Stimulated activated CD4-positive, alpha-beta T cell treated with anti-CD3 and anti-CD28 coated beads, Interleukin-4, amount 100 ng/mL, for 24 hours (primary cell): ENCODE measurements around the gene EMP2.
"Not testable (repeated sequence)": the region's sequence is repeated elsewhere in the genome, so short reads cannot be mapped to it uniquely, and the experiment has no call there.

Experiments
- DNase-seq: peaks from one replicate; pipeline ENCODE4 v3.0.0-alpha.2; 2020

The EMP2 gene, protein sequence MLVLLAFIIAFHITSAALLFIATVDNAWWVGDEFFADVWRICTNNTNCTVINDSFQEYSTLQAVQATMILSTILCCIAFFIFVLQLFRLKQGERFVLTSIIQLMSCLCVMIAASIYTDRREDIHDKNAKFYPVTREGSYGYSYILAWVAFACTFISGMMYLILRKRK

DNA sequence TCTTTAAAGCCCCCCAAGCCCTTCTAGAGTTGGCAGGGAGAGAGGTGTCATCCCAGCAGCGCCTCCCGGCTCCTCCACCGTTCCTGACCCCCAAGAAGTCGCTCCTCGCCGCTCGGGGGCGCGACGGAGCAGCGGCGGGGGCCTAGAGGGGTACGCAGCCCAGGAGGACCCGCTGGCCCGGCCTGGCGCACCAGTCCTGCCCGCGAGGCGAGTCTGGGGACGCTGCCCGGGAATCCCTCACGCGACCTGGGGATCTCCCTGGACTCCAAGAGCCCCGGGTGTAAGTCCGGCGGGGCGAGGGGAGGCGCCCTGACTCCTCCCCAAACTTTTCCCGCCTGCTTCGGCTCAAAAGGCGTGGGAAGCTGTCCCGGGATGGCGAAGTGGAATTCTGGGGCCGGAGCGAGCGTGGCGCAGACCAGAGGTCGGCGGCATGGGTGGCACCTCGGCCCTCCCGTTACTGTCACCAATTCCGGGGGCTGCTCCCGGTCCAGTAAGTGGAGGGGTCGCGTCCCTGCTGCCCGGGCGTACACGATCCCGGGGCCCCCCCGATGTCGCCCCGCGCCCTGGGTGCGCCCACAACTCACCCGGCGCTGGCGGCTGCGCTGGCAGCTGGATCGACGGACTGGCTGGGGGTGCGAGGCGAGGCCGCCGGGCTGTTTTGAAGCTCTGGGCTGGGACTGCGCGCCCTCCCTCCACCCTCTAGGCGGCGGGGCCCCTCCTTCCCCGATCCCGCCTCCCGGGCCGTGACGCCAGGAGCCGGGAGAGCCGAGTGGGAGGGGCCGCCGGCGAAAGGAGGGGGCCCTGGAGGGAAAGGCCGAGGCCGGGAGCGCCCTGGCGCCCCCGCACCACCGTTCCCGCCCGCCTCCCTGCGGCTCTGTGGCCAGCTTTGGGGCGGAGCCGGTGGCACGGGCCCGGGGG, at the start of gene EMP2:
TSS of gene EMP2 (minus strand) at position 634 of the 918 bp plus-strand sequence. CDS start 32,981 bp downstream, outside the sequence.
- no peak for DNase-seq

DNA sequence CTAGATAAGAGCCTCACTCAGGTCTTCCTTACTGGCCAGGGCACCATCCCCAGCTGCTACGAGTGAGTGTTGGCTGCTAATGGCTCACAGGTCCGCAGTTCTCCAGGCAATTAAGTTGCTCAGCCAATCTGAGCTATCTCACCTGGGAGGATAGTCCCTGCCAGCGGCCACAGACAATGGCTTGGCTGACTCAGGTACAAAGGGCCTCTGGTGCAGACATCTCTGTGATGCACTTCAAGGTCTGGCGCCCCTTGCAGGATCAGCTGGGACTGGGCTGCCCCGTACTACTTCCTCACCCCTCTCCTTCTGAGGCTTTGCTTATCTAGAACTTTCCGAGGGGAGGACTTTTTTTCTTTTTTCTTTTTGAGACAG, 49.2 kb upstream of the EMP2 start:
- DNase-seq: no peak

DNA sequence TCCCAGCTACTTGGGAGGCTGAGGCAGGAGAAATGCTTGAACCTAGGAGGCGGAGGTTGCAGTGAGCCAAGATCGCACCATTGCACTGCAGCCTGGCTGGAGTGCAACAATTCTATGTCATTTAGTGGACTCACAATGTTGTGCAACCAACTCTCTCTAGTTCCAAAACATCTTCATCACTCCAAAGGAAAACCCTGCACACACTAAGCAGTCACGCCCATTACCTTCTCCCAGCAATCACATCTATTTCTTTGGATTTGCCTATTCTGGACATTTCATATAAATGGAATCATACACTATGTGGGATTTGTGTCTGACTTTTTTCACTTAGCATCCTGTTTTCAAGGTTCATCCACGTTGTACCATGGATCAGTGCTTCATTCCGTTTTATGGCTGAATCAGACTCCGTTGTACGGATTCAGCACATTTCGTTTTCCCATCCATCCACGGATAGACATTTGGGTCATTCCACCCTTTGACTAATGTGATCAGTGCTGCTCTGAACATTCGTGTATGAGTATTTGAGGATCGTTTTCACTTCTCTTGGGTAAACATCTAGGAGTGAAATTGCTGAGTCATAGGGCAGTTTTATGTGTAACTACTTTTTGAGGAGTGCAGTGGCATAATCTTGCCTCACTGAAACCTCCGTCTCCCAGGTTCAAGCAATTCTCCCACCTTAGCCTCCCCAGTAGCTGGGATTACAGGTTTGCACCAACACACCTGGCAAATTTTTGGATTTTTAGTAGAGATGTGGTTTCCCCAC, 45.4 kb upstream of the EMP2 start:
- no peak for DNase-seq

DNA sequence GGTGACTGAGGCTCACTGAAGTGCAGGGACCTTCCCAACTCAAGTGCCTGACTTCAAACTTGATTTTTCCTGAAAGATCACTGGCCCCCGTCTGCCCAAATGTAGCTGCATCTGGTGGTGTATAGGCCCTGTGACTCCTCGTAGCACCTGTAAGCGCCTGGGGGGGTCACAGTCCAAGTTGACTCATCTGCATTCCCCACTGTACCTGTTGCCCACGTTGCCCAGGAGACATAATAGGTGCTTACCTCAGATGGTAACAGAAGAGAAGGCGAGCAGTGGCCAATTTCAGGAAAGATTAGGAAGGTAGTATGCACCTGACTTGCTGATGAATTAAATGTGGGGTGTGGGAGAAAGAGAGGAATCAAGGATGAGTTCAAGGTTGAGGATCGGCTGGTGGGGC, 44.1 kb upstream of the EMP2 start:
- DNase-seq: no peak

DNA sequence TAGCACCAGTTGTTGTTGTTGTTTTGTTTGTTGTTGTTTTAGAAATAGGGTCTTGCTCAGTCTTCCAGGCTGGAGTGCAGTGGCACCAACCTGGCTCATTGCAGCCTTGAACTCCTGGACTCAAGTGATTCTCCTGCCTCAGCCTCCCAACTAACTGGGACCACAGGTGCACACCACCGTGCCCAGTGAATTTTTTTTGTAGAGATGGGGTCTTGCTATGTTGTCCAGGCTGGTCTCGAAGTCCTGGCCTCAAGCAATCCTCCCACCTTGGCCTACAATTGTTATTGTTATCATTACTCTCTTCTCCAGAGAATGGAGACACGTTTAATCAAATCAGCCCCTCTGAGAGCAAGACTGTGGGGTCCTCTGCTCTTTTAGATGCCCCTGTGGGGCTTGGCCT, 42.7 kb upstream of the EMP2 start:
- no peak for DNase-seq

DNA sequence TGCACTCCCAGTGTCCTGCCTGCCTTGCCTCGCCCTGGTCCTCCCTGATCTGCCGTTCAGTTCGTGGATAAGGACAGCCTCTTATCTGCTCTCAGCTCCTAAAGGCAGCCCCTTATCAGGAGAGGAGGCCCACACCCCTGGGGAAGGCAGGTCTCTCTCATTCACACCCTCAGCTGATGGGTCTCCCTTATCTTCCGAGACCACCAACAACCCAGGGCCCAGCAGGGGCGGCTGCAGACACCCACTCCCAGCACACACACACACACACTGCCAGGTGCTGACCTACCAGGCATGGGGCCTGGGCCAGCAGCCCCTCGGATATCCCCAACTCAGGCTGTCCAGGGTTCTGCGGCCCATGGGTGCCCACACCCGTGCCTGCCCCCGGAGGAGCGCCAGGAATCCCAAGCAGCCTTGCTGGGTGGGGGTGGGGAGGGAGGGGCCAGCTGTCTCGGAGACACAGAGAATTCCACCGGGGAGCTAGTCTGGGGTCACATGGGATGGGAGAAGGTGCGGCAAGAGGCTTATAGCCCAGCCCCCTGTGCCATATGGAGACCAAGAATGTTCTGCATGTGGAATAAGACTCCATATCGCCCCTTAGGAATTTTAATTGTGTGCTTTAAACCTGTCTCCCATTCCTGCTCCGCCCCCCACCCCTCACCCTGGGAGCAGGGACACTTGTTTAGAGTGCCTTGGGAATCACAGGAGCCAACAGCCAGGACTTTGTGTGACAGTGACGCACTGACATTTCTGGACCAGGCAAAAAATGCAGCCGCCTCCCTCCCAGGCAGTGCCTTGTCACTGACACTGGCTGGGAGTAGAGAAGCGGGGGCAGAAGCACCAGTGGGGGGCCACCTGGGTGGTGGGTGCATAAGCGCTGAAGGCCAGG, 41.9 kb upstream of the EMP2 start:
- no peak for DNase-seq

DNA sequence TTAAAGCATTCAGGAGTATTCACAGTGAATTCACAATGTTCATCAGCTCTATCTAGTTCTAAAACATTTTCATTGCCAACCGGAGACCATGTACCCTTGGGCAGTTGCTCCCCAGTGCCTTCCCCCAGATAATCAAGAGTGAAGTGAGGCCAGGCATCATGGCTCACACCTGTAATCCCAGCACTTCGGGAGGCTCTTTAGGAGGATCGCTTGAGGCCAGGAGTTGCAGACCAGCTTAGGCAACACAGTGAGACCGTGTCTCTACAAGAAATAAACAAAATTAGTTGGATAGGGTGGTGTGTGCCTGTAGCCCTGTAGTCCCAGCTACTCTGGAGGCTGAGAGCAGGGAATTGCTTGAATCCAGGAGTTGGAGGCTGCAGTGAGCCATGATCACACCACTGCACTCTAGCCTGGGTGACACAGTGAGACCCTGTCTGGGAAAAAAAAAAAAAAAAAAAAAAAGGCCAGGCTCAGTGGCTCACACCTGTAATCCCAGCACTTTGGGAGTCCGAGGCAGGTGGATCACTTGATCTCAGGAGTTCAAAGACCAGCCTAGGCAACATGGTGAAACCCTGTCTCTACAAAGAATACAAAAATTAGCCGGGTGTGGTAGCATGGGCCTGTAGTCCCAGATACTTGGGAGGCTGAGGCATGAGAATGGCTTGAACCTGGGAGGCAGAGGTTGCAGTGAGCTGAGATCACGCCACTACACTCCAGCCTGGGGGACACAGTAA, 41.0 kb upstream of the EMP2 start:
- DNase-seq: not testable (repeated sequence)

DNA sequence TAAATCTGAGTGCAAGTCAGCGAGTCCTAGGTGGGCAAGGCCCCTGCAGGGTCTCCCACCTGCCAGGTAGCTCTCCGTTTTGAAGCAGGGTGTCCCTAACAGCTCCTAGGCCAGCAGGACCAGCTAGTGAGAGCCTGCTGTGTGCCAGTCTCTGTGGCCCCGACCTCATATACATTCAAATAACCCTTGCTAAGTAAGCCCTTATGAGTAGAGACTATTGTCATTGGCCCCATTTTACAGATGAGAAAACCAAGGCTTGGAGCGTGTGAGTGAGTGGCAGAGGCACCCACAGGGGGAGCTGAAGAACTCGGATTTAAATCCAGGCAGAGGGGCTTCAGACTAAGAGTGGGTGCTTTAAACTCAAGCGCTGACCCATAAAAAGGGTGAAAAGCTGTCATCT, 39.7 kb upstream of the EMP2 start:
- DNase-seq: no peak

DNA sequence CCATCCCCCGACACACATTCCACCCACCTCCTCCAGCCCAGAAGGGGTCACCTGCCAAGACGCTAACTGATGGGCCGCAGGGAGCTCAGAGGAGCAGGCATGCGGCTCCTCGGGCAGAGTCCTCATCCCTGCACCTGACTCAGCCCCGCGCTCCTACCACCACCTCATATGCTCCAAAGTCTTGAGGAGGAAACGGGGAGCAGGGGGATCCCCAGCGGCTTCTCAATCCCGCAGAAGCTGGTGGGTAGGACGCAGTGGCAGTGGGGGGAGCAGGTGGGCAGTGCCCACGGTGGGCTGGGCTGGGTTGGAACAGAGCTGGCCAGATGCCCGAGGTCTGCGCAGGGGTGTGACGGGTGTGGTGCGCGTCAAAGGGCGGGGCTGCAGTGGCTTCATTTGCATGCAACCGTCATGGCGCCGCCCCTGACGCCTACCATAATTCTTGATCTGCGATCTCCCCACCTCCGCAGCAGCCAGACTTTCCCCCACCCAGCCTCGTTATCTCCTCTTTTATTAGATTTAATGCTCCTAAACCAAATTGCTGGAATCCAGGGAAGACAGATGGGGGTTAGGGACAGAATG, 39.0 kb upstream of the EMP2 start:
- DNase-seq: no peak

DNA sequence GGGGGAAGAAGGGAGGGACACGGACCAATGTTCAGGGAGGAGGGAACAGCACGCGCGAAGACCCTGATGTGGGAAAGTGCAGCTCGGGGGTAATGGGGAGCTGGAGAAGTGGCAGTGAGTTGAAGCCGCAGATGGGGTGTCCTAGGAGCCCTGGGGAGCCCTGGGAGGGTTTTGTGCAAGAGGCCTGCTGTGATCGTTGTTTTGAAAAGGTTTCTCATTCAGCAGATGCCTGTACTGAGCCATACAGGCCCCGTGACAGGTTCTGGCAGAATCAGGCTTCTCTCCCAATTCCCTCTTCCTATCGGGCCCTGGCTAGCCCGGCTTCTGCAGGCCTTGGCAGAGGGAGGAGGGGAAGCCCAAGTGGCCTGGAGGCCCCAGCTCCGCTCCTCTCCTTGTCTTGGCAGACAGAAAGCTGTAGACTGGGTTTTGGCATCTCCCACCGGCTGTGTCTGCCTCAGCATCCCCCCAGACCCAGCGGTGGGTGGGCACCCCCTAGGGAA, 38.4 kb upstream of the EMP2 start:
- no peak for DNase-seq

DNA sequence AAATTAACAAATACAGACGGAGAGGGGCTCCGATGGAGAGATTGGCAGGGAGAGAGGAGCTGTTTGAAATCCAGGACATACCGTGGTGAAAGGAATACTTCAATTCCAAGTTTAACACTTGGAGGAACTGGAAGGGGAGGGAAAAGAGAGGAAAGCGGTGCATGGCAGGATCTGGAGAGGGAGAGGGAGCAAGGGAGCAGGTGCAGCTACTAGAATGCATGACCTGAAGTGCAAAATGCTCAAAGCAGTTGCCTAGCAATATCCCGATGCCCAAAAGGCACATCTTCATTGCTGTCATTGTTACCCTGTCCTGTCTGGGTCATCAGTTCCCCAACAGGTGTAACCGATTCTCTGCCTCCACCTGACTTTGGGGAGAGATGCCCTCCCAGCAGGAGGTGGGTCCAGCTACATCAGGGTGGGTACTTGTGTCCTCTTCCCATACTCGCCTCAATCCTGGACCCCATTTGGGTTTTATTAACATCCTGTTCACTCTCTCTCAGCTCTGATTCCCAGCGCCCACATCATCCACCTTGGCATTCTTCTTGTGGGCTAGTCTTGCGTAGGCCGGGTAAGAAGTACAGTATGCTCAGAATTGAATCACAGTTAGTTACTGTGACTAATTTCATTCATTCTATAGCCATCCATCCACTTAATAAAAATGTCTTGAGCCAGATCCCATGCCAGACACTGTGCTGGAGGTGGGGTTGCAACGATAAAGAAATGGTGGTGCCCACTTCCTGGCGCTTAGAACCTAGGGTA, 37.4 kb upstream of the EMP2 start:
- no peak for DNase-seq

DNA sequence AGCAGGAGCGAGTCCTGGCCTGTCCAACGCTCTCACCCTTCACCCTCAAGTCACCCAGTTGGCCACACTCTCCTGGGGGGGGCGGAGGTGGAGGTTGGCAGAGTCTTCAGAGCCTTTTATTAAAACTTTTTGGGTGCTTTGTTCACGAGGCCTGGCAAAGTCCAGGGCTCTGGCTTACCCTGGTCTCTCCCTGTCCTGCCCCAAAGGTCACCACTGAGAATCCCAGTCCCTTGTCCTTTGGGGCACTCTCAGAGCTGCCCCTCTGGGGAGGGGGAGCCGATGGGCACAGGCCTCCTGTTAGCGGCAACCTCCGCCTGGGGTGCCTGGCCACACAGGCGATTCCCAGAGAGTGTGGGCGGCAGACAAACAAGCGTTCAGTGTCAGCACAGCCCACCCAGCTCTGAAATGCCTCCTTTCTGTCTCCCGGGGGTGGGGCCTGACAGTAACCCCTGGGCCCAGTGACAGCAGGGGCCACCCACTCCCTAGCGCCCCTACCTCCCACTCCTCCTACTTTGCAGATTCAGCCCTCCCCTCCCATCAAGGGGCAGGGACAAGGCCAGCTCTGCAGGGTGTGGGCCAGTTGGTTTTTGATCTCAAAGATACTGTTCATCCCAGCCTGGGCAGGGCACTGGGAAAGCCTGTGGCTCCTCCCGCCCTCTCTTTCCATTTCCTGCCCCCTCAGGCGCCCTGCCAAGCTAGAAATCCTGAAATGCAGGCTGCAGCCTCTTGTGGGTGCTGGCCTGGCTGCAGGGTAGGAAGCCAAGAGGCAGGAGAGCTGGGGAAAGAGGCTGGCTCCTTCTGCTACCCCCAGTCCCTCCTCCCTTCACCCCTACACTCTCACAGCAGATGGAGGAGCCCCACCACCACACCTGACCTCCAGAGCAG, 36.6 kb upstream of the EMP2 start:
- DNase-seq: no peak

DNA sequence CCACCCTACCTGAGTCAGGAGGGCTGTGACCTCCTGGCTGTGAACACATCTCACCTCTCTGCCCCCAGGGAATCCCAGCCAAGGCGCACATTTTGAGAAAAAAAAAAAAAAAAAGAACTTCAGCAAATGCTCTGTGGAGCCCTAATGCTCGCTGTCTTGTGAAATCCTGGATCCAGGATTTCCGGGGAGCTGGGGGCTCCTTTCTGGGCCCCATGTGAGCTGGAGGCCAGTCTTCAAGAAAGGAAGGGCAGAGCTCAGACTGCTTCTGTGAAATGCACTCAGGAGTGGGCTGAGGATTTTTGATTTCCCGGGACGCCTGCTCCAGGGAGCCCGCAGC, 36.0 kb upstream of the EMP2 start:
- no peak for DNase-seq

DNA sequence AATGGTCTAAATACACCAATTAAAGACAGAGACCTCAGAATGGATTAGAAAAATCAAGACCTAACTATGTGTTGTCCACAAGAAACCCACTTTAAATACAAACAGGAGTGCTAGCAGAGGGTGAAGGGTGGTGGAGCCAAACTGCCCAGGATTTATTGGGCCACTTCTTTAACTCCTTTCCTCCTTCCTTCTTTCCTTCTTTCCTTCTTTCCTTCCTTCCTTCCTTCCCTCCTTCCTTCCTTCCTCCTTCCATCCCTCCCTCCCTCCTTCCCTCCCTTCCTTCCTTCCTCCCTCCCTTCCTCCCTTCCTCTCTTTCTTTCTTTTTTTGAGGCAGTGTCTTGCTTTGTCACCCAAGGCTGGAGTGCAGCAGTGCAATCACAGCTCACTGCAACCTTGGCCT, 34.3 kb upstream of the EMP2 start:
- no peak for DNase-seq

DNA sequence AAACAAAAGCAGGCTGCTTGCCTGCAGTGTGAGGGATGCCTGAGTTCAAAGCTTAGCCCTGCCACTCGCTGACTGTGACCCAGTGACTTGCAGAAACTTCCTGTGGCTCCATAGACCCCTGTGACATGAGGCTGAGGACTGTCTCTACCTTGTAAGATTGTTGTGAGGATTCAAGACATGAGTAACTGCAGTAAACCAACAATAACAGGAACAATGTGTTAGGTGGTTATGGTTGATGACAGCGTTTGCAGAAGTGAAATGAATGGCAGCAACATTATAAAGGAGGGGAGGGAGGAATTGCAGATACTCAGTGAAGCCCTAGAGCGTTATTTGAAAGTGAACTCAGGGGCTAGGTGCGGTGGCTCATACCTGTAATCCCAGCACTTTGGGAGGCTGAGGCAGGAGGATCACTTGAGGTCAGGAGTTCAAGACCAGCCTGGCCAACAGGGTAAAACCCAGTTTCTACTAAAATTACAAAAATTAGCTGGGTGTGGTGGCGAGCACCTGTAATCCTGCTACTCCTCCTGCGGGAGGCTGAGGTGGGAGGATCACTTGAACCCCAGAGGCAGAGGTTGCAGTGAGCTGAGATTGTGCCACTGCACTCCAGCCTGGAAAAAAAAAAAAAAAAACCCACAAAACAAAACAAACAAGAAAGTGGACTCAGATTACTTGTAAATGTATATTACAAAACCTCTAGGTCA, 33.5 kb upstream of the EMP2 start:
- DNase-seq: no peak

DNA sequence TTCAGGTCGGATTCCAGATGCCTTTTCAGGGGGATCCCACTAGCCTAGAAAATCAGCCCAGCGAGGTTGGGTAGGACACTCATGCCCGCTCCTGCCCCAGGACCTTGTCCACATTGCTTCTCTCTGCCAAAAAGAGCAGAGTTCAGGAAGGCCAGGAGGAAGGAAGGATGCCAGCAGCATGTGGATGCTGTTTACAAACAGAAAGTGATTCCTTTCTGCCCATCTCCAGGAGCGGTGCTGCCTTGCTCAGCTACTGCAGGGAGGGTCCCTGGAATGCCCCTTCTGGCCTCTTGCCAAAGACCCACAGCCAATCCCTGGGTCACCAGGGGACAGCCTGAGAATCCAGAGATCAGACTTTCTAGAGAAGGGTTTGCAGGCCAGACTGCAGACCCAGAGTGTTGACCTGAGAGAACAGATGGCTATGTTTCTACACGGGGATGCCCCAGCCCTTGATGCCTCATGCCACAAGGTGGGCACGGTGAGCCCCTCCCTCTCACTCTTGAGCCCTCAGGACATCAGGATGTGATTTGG, 32.3 kb upstream of the EMP2 start:
- no peak for DNase-seq

DNA sequence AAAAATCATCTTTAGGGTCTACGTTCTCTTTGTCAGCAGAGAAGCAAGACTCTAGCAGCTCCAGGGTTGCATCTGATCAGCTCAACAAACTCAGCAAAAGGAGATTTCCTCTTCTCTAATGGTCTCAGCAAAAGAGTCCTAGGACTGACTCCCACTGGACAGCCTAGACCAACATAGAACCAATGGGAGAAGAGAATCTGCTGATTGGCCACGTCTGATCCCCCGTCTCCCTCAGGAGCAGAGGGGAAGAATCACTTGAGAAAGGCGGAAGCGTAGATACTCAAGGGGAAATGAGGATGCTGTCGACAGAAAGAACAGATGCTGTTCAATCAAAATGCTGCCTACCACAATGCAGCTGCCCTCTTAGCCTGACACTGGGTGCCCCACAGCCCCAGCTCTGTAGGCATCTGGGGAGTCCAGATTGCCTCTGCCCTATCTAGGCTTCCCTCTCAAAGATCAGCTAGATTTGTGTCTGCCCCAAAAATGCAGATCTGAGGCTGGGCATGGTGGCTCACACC, 31.5 kb upstream of the EMP2 start:
- no peak for DNase-seq

DNA sequence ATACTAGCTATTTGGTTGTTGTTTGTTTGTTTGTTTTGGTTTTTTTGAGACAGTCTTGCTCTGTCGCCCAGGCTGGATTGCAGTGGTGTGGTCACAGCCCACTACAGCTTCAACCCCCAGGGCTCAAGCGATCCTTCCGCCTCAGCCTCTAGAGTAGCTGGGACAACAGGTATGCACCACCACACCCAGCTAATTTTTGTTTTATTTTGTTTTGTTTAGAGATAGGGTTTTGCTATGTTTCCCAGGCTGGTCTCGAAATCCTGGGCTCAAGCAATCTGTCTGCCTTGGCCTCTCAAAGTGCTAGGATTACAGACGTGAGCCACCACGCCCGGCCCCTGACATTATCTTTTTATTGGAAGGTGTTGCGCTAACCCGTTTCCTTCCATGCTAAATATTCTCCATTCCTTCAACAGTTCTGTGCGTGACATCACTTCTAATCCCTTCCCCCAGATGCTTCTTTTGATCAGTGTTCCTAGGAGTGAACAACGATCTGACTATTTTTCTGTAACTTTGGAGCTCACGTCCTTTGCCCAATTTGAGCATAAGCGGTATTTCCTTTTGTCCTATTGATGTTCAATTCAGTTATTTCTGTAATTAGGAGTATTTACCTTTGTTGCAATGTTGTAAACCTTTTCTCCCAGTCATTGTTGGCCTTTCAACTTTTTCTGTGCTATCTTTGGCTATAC, 30.2 kb upstream of the EMP2 start:
- no peak for DNase-seq
